IPS-NIHi11 (cell line): Measurements from ENCODE around the gene RND3.

ENCODE experiments used
- DNase-seq: peaks from one replicate; pipeline ENCODE4 v3.0.0; 2012; ENCODE audit warnings: mixed read lengths, low spot score

The RND3 gene, protein sequence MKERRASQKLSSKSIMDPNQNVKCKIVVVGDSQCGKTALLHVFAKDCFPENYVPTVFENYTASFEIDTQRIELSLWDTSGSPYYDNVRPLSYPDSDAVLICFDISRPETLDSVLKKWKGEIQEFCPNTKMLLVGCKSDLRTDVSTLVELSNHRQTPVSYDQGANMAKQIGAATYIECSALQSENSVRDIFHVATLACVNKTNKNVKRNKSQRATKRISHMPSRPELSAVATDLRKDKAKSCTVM

DNA sequence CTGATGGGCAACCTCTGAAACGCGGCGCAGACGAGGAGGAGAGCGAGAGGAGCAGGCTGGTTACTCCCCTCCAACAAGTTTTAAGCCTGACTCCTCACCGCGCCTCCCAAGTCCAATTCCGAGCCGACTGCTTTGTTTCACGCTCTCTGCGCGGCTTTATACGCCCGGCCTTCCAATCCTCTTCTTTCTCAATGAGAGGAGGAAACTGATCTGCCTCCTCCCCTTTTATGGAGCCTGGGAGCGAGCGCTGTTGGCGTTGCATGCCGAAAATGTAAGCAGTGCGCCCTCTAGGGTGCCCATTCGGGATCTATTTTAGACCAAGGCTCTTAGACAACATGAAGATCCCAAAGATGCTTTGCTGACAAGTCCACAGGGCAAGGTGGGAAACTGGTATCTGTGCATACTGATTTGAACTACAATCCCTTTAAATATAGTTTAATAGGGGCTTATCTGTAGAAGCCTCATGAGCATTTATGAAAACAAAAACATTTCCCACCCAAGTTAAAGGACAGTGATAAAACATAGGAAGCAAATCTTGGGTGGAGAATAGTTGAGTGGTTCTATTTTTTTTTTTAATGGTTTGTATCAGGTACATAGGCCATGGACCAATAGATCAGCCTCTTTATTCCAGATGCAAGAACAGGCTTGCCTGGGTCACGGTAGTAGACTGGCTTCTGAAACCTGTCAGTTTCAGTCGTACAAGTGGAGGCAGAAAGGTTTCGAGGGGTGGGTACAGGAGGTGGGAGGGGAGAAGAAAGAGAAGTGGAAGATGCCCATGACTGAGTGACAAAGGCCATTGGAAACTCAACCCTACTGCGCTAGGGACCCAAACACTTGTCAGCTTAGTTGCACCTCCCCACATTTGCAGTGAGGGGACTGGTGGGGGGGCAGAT is at the start of gene RND3:
RND3 (minus strand) TSS at position 131 of the 893 bp plus-strand sequence. CDS start 250 bp downstream, outside the sequence.
- DNase-seq = peak; percentile 89

DNA sequence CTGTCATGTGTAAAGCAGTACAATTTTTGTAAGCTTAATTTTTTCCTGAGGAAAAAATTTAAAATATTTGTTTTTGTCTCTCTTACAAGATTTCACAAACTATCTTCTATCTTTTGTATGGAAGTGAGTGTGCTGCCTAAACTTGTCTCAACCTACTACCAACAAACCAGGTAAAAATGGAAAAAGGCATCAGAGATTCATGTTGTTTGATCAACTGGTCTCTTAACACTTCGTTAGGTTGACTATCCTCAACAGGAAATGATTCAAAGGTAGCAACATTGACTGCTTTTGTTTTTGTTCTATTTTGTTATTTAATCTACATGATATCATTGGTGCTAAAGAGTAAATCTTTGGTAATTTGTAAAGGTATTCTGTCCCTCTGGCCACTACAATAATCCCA is 47.7 kb upstream of the RND3 start:
- DNase-seq = no peak

DNA sequence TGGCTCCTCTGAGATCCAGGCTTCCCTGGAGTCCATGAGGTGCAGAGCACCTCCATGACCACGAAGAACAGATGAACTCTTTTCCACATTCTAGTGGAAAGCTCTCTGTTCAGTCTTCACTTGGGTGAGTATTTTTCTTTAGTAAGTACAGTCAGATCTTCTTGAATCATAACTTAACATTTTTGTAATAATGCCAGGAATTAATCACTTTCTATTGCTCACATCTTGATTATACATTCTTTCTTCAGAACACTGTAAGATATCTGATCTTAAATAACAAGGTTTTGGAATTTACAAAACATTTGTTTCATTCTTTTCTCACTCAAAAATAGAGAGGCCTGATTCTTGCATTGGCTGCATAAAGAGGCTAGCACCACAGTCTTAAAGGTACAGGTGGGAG is 45.4 kb upstream of the RND3 start:
- DNase-seq = no peak

DNA sequence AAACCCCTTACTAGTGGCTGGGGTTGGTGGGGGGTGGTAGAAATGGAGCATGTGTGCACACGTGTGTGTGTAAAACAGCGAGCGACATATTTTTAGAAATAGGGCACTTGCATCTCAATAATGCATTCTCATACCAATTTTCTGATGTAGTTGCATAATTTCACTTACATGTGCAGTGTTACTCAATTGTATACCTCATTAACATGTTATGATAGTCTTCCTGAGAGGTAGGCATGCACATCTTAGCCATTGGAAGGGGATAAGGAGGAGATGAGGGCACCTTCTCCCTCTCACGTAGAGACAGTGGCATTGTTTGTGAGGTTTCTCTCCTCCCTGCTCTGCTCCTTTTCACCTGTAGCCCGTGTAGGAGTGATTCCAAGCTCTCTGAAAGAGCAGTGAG is 44.6 kb upstream of the RND3 start:
- no peak for DNase-seq

DNA sequence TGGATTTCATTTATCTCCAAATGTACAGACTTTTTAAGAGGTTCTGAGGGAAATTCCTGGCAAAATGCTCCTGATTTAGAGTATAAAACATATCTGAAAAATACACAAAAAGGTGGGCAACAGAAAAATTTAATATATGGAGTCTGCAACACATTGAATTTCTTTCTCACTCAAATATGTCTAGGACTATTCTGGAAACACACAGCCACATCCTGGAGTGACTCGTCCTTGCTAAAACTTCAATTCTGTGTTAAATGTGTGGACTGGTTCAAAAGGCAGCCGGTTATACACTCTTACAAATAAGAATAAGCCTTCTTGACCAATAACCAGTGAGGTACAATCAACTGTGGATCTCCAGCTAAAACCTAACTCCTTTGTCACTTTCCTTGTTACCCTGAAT is 44.1 kb upstream of the RND3 start:
- DNase-seq = no peak

DNA sequence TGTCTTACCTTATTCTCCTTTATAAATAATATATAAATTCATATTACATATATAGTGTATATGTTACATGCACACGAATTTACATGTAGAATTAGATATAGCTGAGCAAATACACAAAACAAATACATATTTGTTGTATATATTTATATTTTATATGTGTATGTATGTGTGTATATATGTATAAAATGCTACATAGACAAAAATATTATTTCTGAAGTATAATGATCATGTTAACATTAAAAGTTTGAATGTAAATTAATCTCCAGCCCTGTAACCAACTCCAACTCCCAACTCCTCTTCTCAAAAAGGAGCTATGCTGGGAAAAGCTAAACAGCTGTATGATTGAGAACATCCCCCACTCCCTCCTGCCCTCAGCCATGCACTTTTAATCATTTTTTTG is 42.7 kb upstream of the RND3 start:
- no peak for DNase-seq

DNA sequence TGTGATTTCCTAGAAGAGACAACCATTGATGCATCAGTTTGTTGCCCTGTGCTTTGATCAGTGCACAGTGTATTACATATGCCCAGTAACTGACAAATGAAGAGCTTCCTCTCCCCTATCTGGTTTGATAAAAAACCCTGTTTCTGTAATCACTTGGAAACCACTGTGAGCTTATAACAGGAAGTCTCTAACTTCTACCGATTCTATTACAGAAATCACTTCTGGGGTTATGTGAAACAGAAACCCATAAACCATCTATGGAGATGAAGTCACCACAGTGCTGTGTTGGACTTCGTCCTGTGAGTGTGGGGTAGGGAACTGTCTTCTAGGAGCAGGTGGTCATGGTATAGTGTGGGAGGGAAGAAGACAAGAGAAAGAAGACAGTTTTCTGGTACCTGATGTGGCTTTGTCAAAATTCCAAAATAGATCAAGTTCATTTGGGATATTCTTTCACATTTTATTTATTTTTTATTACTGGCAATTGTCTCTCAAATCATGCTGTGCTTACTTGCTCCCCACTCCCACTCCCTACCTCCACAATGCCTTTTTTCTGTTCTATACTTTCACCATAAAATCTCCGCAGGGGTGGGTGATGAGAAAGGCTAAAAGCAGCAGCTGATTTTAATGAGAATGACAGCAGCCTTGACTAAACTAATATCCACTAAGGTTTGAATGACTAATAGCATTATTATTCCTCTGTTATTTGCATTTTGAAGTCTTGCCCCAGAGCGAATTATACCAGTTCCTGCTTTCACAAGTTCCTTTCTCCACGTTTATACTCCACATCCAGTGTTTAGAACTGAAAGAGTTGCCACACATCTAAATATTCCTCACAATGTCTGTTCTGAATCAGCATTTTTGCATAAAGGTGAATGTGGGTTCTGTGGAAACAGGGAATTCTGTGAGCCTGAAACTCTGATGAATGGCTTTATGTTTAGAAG is 41.7 kb upstream of the RND3 start:
- DNase-seq = peak; percentile 6

DNA sequence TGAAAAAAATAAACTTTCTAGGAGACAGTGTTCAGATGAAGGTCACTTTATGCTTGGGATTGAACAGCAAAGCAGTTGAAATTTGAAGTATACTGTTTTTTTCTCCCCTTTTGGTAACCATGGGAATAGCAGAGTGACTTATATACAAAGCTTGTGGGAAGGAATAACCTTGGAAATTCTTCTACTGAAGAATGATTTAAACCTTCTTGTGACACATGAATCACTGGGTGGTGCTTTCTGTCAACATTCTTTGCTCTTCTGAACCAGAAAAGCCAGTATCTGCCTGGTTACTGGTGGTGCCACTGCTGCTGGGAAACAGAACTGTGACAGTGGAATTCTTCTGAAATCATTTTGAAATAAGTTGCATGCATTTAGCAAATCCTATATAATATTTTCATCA is 39.4 kb upstream of the RND3 start:
- DNase-seq = peak; percentile 31

DNA sequence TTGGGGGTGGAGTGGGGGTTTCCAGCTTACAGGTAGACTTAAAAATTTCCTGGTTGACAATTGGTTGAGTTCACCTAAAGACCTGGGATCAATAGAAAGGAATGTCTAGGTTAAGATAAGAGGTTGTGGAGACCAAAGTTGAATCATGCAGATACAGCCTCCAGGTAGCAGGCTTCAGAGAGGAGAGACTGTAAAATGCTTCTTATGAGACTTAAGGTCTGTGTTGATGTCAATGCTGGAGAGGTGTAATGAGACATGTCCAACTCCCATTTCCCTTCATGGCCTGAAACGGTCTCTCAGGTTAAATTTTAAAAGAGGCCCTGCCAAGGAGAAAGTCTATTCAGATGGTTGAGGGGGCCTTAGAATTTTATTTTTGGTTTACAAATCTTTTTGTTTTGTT is 38.5 kb upstream of the RND3 start:
- no peak for DNase-seq

DNA sequence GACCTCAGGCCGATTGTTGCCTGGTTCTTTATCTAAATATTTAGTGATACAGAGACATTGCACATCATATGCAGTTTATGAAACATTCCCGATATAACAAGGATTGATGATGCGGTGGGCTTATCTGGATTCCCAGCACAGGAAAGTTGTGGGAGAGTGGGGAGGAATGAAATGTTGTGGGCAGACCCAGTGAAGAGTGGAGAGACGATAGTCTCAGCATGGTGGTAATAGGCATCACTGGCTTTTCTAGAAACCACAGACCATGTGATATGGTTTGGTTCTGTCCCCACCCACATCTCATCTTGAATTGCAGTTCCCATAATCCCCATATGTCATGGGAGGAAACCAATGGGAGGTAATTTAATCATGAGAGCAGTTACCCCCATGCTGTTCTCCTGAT is 34.8 kb upstream of the RND3 start:
- no peak for DNase-seq

DNA sequence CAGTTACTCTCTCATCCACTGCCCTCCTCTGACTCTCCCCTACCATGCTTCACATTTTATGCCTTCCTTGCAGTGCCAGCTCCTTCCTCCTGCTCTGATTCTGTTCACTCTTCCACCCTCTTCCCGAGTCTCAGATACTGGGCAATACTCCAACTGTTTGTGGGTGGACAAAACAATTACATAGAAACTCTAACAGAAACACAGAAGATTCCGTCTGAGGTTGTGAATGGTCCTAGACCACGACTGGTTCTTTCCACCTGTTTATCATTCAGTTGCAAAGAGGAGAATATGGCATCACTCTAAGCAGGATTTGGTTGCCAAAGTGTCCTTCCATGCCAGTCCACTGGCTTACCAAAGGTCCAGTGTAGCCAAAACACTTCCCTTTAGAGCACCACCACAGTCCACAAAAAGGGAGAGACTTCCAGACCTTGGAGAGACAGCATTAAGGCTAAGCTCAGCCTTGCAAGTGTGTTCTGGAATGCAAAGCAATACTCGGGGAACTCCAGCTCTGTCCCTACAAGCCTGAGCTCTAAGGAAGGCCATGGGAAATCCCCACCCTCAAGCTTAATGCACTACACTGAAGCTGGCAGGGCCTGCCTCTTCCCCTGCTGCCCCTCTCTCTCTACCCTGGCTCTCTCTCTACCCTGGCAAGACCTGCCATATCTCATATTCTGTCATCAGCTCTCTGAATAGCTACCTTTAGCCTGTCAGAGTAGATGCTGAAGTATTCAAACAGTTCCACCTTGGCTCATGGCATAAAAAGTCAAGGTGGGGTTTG is 33.6 kb upstream of the RND3 start:
- no peak for DNase-seq

DNA sequence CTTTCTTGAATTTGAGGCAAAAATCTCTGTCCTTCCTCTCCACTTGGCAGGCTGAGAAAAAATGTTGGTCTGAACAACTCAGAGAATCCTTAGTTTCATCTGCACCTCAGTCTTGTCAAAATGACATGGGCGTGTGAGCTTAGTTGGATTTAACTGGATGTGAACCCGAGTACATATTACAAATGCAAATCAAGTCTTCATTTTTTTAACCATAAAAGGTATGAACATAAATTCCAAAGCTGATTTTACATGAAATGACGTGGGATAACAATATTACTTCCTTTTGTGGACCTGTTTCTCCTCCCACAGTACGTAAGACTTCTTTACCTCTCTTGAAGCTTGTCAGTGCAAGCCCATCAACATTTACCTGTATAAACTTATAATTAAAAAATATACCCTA is 32.6 kb upstream of the RND3 start:
- no peak for DNase-seq

DNA sequence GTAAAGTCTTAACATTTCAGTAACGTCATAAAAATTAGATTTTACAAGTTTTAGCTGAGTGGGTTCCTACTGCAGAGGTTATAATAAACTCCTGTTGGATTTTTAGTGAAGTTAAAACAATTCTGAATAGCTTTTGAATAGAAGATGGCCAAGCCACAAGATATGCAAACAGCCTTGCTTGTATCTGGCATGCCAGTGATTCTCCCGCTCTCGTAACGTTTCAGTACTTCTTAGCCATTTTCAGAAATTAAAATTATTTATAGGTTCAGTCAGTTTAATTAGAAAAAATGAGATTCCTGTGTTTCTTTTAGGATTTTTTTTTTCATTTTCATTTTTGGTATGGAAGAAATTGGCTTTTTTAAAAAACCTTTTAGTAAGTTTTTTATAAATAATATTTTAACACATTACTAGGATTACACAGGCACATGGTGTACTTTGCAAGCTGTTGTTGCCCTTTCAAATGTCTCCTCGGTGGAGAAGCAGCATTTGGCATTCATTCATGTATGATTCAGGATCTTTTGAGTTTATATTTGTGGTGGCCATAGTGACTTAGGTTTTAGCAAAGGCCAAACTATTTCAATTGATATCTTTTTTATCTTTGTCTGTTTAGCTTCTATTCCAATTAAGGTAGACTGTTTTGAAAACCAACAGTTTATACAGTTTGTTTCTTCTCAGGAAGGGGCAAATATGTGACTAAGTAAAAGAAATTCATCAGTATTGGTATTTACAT is 30.6 kb upstream of the RND3 start:
- DNase-seq = no peak

DNA sequence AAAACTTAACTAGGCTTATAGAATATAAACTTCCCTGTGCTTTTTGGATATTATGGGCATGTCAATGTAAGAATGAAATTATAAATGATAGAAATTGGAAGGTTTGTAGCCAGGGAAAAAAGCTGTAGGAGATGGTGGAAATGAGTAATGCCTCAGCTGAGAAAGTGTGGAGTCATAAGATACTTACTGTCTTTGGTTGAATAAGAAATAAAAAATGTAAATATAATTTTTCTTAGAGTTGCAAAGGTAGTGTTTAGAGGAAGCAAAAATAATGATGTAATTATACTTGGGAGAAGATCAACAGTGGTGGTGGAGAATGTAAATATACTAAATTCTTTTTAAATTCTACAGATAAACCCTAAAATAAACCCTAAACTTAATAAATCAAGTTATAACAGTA is 26.2 kb upstream of the RND3 start:
- DNase-seq = no peak

DNA sequence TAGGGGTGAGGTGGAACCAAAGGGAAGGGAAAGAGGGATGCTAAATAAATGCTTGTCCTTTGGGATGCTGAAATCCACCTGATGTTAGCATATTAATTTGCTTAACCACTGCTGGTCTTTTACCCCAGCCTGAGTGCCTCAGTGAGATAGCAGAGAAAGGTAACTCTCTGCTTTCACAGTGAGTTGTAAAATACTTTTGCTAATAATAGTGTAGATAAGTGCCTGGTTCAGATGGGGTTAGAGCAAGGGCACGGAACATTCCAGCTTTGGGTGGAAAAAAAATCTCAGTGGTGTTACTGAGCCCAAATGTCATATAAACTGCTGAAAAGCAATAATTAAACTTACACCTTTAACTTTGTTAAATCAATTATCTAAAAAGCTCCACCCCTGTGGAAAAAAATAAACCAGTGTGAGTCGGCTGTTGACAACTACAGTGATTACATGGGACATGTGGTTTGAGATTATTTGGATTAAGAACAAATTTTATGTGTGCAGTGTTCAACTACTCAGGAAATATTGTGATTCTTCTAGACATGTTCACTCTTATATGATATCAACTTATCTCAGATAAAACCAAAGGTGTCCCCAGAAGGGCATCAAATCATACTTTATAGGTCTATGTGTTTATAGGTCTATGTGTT is 21.1 kb upstream of the RND3 start:
- DNase-seq = no peak

DNA sequence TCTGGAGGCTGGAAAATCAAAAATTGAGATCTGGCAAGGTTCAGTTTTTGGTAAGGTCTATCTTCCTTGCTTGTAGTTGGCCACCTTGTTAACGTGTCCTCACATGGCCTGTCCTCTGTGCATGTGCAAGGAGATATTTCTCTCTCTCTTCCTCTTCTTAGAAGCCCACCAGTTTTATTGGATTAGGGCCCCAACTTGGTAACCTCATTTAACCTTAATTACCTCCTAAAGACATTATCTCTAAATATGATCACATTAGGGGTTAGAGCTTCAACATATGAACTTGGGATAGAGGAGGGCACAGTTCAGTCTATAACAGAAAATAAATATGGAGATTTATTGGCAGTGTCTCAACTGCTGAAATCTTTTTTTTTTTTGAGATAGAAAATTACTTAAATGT is 19.6 kb upstream of the RND3 start:
- DNase-seq = no peak

DNA sequence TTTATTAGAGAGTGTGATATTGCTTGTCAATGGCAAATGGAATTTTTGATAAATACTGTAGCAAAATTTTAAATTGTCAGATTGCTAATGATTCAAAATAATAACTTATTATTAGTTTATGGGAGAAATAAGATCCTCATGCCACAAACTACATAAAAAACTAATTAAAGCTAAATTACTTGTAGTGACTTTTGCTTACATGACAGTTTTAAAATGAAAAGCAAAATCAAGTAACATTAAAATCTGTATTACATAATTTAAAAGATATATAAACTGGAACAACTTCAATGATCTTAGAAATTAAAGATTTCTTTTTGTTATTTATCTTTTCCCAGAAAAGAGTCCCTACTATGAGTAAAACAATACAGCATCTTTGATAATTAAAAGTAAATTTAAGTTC is 17.7 kb upstream of the RND3 start:
- DNase-seq = no peak

DNA sequence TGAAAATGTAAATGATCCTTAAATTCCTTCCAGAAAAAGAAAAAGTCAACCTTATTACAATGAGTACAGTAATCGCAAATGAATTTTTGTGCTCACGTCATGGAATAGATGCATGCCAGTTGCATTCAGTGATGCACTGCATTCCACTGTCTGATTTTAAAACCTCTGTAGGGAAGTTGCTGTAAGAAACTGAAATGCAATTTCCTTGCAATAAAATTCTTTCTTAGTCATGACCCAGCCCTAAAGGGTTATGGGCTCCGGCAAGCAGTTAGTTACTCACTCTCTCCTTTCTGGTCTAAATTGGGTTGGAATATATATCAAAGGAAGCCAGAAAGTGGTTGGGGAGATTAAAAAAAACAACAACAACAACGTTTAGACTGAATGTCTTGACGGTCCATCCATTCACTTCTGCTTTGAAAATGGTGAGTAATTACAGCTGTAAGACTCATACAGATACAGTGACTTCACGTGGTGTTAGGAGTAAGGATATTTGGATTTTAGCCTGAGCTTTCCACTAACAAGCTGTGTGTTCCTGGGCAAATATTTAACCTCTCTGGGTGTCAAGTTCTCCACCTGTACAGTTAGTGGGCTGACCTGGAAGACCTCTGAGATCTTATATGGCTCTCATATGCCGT is 8.6 kb upstream of the RND3 start:
- DNase-seq = no peak

DNA sequence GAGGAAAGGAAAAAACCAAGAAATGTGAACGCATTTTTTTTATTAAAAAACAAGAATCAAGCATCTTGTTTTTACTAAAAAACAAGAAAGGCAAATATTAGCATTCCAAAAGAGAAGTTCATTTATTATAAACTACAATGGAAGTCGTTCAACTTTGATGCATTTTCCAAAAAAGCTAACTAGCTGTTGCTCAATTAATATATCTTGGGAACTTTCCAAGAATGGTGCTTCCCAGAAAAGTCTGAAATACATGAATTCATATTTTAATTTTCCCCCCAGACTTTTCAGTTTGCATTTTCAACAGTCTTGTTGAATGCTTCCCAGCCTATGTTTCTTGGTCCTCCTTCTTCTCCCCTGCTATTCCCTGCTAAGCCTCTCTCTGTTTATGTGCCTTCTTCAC is 7.5 kb upstream of the RND3 start:
- DNase-seq = no peak
